Endodermal cell (in vitro differentiated cells): Measurements from ENCODE around the gene HOXB1. TPM values are rescaled to one million over a fixed set of nuclear protein-coding genes. Genes with fewer than 3 reads are reported as not detected.

Experiments used
- DNase-seq: peaks from one replicate; pipeline ENCODE4 v3.0.0-alpha.2; 2017
- H3K27ac ChIP-seq: 2 replicates; pipeline ENCODE4 v1.5.1; 2013; ENCODE audit warnings: mild to moderate bottlenecking, low read depth, low read length, moderate library complexity
- H3K27me3 ChIP-seq: 2 replicates; pipeline ENCODE4 v1.6.1; 2013; ENCODE audit warnings: mild to moderate bottlenecking, low read length, moderate library complexity; ENCODE audit not compliant: insufficient read depth, control insufficient read depth, poor library complexity, severe bottlenecking
- H3K36me3 ChIP-seq: 2 replicates; pipeline ENCODE4 v1.7.0; 2013; ENCODE audit warnings: mild to moderate bottlenecking, low read length, moderate library complexity; ENCODE audit not compliant: control insufficient read depth, insufficient read depth
- H3K4me1 ChIP-seq: one replicate; pipeline ENCODE4 v1.7.0; 2013; ENCODE audit warnings: low read length; ENCODE audit not compliant: control insufficient read depth, insufficient read depth
- H3K4me3 ChIP-seq: 2 replicates; pipeline ENCODE4 v1.5.1; 2013; ENCODE audit warnings: mild to moderate bottlenecking, low read length, moderate library complexity
- H3K9ac ChIP-seq: 2 replicates; pipeline ENCODE4 v1.6.1; 2013; ENCODE audit warnings: mild to moderate bottlenecking, low read length, moderate library complexity; ENCODE audit not compliant: poor library complexity, severe bottlenecking; ENCODE audit errors: extremely low read depth
- H3K9me3 ChIP-seq: 2 replicates; pipeline ENCODE4 v1.6.1; 2013; ENCODE audit warnings: mild to moderate bottlenecking, low read length, moderate library complexity; ENCODE audit not compliant: control insufficient read depth
- H3K27ac Mint-ChIP-seq: 2 replicates; pipeline ENCODE4 v1.8.0; 2020; ENCODE audit warnings: mixed read lengths
- H3K27me3 Mint-ChIP-seq: 2 replicates; pipeline ENCODE4 v1.8.0; 2021; ENCODE audit warnings: mild to moderate bottlenecking, mixed read lengths; ENCODE audit not compliant: insufficient read depth
- H3K36me3 Mint-ChIP-seq: 2 replicates; pipeline ENCODE4 v1.8.0; 2020; ENCODE audit warnings: low read depth, mixed read lengths
- H3K4me1 Mint-ChIP-seq: 2 replicates; pipeline ENCODE4 v1.8.0; 2020; ENCODE audit warnings: mixed read lengths
- H3K4me3 Mint-ChIP-seq: 2 replicates; pipeline ENCODE4 v1.8.0; 2020; ENCODE audit warnings: mild to moderate bottlenecking, moderate library complexity, mixed read lengths
- H3K9me3 Mint-ChIP-seq: 2 replicates; pipeline ENCODE4 v1.8.0; 2020; ENCODE audit warnings: mild to moderate bottlenecking, mixed read lengths
- CTCF ChIP-seq: fragments of 200-600 bp; sonication (generic); conservative IDR thresholded peaks from 2 replicates; pipeline ENCODE4 v1.5.0; 2021; ENCODE audit warnings: antibody characterized with exemption, mild to moderate bottlenecking
- WGBS, 2 experiments: methylation state at CpG; one replicate each; pipeline versions ENCODE4 v1.1.5 to v1.1.7; 2013; ENCODE audit warnings: missing lambda C conversion rate in 2 of 2, mixed read lengths in 1 of 2; ENCODE audit not compliant: insufficient coverage in 1 of 2, insufficient read length in 1 of 2; 5-methylcytosine and 5-hydroxymethylcytosine counted together
- total RNA-seq, 2 donors: library from RNA; stranded (reverse); fragmentation: NEBNext Ultra II Directional in 1 of 2; extraction: Animal tissue kit (Norgen Biotek cat#: 25700) in 1 of 2; gene quantifications; 2 replicates in 1 of 2; 3 replicates in 1 of 2; pipeline ENCODE4 v1.2.1, GENCODE V29; 2021

Gene HOXB1
- total RNA-seq, 2 donors from 2014 or later, result not detected

GRCh38 chr17:48578616-48579470 lies 48.0 kb upstream of the HOXB1 start:
- no peak for TF ChIP-seq CTCF
- WGBS, 2 experiments, result 4 to 5% methylated on average over 25 to 43 of the region's 43 CpGs
- H3K4me3 ChIP-seq, result peak overlapping the region; percentile 72
- no peak overlapping the region for H3K27ac ChIP-seq
- H3K4me1 ChIP-seq, result peaks cover 3% of the 10 kb centered on the region
- peak overlapping the region; percentile 44 for H3K4me3 Mint-ChIP-seq
- H3K36me3 Mint-ChIP-seq, result no peaks in the 10 kb centered on the region
- no peaks in the 10 kb centered on the region for H3K36me3 ChIP-seq
- H3K4me1 Mint-ChIP-seq, result peaks cover 5% of the 10 kb centered on the region
- H3K27me3 Mint-ChIP-seq, result peaks cover 71% of the 10 kb centered on the region
- H3K9me3 Mint-ChIP-seq, result no peaks in the 10 kb centered on the region
- peak; percentile 71 for DNase-seq
- peaks cover 99% of the 10 kb centered on the region for H3K27me3 ChIP-seq
- no peak overlapping the region for H3K9ac ChIP-seq
- H3K27ac Mint-ChIP-seq, result no peak overlapping the region
- no peaks in the 10 kb centered on the region for H3K9me3 ChIP-seq

- peak within 1 kb of the TSS; percentile 36 for H3K27ac ChIP-seq
- peaks cover 63% of the 10 kb centered on the region for H3K27me3 Mint-ChIP-seq
- H3K4me3 Mint-ChIP-seq, result peak within 1 kb of the TSS; percentile 44
- WGBS, 2 experiments, result 1 to 4% methylated on average over 7 to 58 of the region's 58 CpGs
- no peaks in the 10 kb centered on the region for H3K36me3 ChIP-seq
- no peak for TF ChIP-seq CTCF
- H3K27ac Mint-ChIP-seq, result no peak within 1 kb of the TSS
- peak within 1 kb of the TSS; percentile 72 for H3K4me3 ChIP-seq
- peak; percentile 94 for DNase-seq
- H3K36me3 Mint-ChIP-seq, result no peaks in the 10 kb centered on the region
- H3K9ac ChIP-seq, result no peak within 1 kb of the TSS
- peaks cover 5% of the 10 kb centered on the region for H3K4me1 Mint-ChIP-seq
- H3K4me1 ChIP-seq, result peaks cover 3% of the 10 kb centered on the region
- H3K27me3 ChIP-seq, result peaks cover 99% of the 10 kb centered on the region
- H3K9me3 ChIP-seq, result no peaks in the 10 kb centered on the region
- no peaks in the 10 kb centered on the region for H3K9me3 Mint-ChIP-seq
Measured at GRCh38 chr17:48577946-48578615, 47.3 kb upstream of the HOXB1 start, which contains the start of gene HOXB4. Gene HOXB4, minus strand, starts transcription at chr17:48578350. Its CDS starts 31 bp downstream, at chr17:48578319.

GRCh38 chr17:48577330-48577945 lies 46.6 kb upstream of the HOXB1 start:
- peaks cover 57% of the 10 kb centered on the region for H3K27me3 Mint-ChIP-seq
- no peak overlapping the region for H3K4me3 ChIP-seq
- peaks cover 5% of the 10 kb centered on the region for H3K4me1 Mint-ChIP-seq
- peaks cover 99% of the 10 kb centered on the region for H3K27me3 ChIP-seq
- no peak for TF ChIP-seq CTCF
- peak overlapping the region; percentile 38 for H3K4me3 Mint-ChIP-seq
- no peak for DNase-seq
- 0% methylated on average over 6 to 14 of the region's 19 CpGs for WGBS, 2 experiments
- H3K27ac ChIP-seq, result peak overlapping the region; percentile 36
- no peaks in the 10 kb centered on the region for H3K9me3 ChIP-seq
- no peaks in the 10 kb centered on the region for H3K36me3 Mint-ChIP-seq
- H3K4me1 ChIP-seq, result peaks cover 3% of the 10 kb centered on the region
- H3K9me3 Mint-ChIP-seq, result no peaks in the 10 kb centered on the region
- no peak overlapping the region for H3K9ac ChIP-seq
- no peaks in the 10 kb centered on the region for H3K36me3 ChIP-seq
- H3K27ac Mint-ChIP-seq, result no peak overlapping the region
